Ishikawa (cell line): ENCODE data around the gene GSC.

Source experiments
- CREB1 ChIP-seq: IDR thresholded peaks from 2 replicates; pipeline ENCODE4 v1.6.1; 2012; ENCODE audit warnings: low read depth
- EGR1 ChIP-seq: IDR thresholded peaks from 2 replicates; pipeline ENCODE4 v1.6.1; 2012
- EP300 ChIP-seq: IDR thresholded peaks from 2 replicates; pipeline ENCODE4 v1.6.1; 2012; ENCODE audit warnings: borderline replicate concordance
- FOXM1 ChIP-seq: IDR thresholded peaks from 2 replicates; pipeline ENCODE4 v1.6.1; 2012; ENCODE audit warnings: low read depth, borderline replicate concordance
- RAD21 ChIP-seq: IDR thresholded peaks from 2 replicates; pipeline ENCODE4 v1.6.1; 2012; ENCODE audit warnings: low read depth
- TAF1 ChIP-seq: IDR thresholded peaks from 2 replicates; pipeline ENCODE4 v1.6.1; 2012; ENCODE audit warnings: low read depth, mild to moderate bottlenecking
- TCF12 ChIP-seq: IDR thresholded peaks from 2 replicates; pipeline ENCODE4 v1.6.1; 2012; ENCODE audit warnings: low read depth
- YY1 ChIP-seq: IDR thresholded peaks from 2 replicates; pipeline ENCODE4 v1.6.1; 2012; ENCODE audit warnings: low read depth
- ZBTB7A ChIP-seq: IDR thresholded peaks from 2 replicates; pipeline ENCODE4 v1.6.1; 2012; ENCODE audit warnings: low read depth
- TF ChIP-seq, protein P1 (sequence below): IDR thresholded peaks from 2 replicates; pipeline ENCODE4 v1.6.1; 2012; ENCODE audit warnings: low read depth, mild to moderate bottlenecking
- TF ChIP-seq, protein P2 (sequence below): IDR thresholded peaks from 2 replicates; pipeline ENCODE4 v1.6.1; 2012

- TF ChIP-seq TAF1 (no peak), YY1 (no peak), EP300 (no peak), CREB1 (no peak), RAD21 (no peak), EGR1 (no peak), FOXM1 (no peak), TCF12 (no peak), ZBTB7A (no peak)
- TF ChIP-seq, protein P1, sequence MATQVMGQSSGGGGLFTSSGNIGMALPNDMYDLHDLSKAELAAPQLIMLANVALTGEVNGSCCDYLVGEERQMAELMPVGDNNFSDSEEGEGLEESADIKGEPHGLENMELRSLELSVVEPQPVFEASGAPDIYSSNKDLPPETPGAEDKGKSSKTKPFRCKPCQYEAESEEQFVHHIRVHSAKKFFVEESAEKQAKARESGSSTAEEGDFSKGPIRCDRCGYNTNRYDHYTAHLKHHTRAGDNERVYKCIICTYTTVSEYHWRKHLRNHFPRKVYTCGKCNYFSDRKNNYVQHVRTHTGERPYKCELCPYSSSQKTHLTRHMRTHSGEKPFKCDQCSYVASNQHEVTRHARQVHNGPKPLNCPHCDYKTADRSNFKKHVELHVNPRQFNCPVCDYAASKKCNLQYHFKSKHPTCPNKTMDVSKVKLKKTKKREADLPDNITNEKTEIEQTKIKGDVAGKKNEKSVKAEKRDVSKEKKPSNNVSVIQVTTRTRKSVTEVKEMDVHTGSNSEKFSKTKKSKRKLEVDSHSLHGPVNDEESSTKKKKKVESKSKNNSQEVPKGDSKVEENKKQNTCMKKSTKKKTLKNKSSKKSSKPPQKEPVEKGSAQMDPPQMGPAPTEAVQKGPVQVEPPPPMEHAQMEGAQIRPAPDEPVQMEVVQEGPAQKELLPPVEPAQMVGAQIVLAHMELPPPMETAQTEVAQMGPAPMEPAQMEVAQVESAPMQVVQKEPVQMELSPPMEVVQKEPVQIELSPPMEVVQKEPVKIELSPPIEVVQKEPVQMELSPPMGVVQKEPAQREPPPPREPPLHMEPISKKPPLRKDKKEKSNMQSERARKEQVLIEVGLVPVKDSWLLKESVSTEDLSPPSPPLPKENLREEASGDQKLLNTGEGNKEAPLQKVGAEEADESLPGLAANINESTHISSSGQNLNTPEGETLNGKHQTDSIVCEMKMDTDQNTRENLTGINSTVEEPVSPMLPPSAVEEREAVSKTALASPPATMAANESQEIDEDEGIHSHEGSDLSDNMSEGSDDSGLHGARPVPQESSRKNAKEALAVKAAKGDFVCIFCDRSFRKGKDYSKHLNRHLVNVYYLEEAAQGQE, result no peak
- TF ChIP-seq, protein P2, sequence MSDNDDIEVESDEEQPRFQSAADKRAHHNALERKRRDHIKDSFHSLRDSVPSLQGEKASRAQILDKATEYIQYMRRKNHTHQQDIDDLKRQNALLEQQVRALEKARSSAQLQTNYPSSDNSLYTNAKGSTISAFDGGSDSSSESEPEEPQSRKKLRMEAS, result no peak
Measured at GRCh38 chr14:94722397-94722796, 47.5 kb downstream of the GSC start.
